Retina (tissue), 1 donor: Measurements from ENCODE around the gene SFPQ.
"Not testable (repeated sequence)": the region's sequence is repeated elsewhere in the genome, so short reads cannot be mapped to it uniquely, and the experiment has no call there.

Source experiments
- DNase-seq: peaks from one replicate; pipeline ENCODE4 v3.0.0-alpha.2; 2016

SFPQ gene

GRCh38 chr1:35192853-35193664, at the start of gene SFPQ:
TSS of gene SFPQ (minus strand) at chr1:35193145. CDS start at chr1:35193049, 96 bp downstream.
- peak; percentile 100 for DNase-seq

- not testable (repeated sequence) for DNase-seq
Observed at GRCh38 chr1:35236772-35237171, 43.8 kb upstream of the SFPQ start.

DNA sequence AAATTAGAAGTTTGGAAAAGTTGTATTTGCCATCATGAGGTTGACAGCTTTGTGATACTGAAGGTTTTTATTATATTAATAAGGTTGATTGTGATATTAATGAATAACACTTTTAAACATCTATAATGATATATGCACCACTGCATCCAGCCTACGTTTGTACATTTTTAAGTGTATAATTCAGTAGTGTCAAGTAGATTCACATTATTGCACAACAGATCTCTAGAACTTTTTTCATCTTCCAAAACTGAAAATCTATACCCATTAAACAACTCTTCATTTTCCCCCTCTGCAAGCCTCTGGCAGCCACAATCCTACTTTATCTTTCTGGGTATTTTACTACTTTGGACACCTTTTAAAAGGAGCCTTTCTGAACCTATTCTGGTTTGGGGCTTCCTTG, 38.3 kb upstream of the SFPQ start:
- no peak for DNase-seq

GRCh38 chr1:35229587-35230360, 36.8 kb upstream of the SFPQ start:
- DNase-seq = no peak

DNA sequence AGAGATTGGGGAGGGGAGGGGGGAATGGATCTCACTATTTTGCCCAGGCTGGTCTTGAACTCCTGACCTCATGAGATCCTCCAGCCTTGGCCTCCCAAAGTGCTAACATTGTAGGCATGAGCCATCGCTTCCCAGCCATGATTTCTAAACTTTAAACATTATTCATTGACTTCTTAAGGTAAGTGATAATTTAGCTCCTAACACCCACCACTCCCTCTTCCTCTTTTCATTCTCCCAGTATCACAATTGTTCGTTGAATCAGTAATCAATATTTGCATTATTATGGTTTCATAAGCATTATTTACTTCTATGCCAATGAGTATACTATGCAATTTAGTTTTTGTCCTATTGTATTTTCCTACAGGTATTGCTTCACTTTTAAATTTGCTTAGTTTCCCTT, 33.6 kb upstream of the SFPQ start:
- DNase-seq = no peak

DNA sequence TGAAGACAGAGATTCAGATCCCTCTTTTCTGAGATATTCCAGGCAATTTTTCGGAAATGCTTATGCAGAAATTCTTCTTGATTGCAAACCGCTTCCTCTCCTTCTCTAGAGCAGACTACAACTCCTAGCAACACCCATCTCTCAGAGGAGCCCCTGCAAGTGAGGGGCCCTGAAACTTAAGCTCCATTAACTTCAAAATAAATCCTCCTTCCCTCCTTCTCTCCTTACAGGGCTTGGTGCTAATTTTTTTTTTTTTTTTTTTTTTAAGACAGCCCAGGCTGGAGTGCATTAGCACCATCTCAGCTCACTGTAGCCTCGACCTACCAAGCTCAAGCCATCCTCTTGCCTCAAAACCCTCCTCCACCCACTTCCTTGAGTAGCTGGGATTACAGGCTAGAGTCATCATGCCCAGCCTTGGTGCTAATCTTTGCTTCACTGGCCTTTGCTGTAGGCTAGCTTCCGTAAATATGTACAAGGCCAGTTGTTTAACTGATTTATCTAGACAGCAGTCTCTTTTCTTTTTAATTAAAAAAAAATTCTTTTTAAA, 30.2 kb upstream of the SFPQ start:
- DNase-seq = no peak

DNA sequence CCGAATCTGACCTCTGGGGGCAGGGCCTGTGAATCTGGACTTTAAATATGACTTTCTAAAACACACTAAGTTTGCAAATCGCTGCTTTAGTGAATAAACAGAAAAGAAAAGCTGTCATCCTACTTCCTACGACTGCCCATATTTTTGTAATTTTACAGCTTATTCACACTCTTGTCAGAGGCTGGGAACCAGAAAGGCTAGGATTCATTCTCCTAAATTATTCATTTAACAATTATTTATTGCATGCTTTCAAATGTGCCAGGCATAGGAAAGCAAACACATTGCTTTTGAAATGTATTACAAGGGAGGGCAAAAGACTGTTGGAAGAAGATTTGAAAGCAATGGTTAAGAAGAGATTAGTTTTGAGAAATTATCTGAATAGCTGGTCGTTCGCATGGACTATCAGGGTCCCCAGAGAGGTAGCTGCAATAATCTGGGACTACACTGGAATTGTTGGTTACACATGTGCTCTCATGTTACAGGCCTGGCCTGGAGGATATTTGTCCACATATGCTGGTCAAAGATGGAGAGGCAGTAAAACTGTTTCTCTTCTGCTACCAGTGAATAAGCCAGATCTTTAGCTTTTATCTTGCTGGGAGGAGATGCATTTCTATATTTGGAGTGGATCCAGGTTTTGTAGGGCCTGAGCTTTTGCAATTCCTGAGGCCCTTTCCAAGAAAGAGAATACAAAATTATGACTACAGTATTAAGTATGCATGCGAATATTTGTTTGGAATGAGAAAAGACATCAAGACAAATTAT, 29.6 kb upstream of the SFPQ start:
- DNase-seq = no peak

- DNase-seq = no peak
Observed at GRCh38 chr1:35220976-35221375, 28.0 kb upstream of the SFPQ start.

- no peak for DNase-seq
Observed at GRCh38 chr1:35215346-35215745, 22.4 kb upstream of the SFPQ start.

GRCh38 chr1:35211120-35211414, 18.1 kb upstream of the SFPQ start:
- DNase-seq = no peak

- DNase-seq = peak; percentile 67
Observed at GRCh38 chr1:35210321-35211119, 17.6 kb upstream of the SFPQ start.

GRCh38 chr1:35203295-35203694, 10.3 kb upstream of the SFPQ start:
- no peak for DNase-seq

DNA sequence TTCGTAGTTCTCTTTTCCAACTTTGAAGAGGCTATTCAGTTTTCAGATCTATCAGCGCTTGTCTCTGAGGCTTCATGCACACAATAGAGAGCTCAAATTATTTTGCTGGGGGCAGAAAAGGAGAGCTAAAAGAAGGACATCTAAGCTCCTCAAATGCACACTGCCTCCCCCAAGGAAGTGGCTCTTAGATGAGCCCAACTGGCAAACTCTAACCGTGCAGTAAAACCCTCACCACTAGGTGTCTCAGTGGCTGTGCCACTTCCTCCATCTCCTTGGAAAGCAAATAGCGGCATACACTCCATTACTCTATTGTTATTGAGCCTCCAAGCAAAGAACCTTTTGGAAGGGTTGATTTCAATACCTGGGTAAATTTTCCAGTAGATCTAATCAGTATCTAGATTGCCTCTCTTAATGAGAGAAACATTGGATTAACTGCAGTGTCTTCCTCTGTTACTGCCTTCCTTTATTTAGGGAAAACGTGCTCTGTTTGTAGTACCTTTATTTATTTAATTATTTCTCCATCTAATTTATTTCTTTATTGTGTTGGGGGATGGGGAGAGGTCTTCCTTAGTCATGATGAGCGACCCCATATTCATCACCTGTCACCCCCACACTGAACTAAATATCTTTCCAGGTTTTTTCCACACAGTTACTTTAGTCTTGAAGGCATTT, 9.2 kb upstream of the SFPQ start:
- peak; percentile 79 for DNase-seq

DNA sequence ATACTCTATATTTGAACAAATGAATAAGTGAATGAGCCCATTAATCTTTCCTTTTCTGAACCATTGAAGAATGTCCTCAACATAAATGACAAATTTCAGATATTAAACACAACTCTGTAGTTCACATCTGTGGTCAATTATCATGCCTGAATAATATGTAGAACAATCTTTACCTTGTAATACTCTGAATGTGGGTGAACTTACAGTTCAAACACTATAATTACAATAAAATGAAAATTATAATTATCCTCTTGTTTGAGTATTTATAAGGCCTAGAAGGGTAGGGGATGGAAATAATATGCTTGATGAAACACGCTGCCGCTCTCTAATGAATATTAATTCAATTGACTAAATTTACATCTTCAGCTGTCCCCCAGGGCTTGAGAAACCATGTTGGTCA, 8.7 kb upstream of the SFPQ start:
- no peak for DNase-seq

GRCh38 chr1:35192056-35192852, 691 bp downstream of the SFPQ start:
- DNase-seq = peak; percentile 87

DNA sequence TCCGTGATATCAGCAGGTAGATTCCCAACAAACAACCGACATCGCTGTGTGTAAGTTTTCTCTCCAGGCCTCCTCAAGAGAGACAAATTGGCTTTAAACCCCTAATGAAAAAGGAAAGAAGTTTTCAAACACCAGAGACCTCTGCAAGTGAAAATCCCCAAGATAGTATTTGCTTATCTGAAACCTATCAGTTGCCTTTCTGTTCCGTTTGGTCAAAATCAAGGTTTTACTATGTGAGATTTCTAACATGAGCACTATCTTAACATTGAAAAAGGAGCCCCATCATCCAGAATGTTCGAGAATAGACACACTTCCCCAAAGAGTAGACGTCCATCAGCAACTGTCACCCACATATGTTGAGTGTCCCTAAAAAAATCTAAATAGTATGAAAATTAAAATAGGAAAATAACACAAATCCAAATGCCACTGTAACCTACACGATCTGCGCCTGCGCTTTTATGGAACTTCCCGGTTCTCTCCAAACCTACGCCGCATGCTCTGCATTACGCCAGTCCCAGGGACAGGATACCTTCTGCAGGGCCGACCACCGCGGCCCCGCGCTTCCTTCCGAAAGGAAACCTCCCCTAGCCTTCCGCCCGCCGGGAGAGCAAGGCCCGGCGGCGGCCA, 1.4 kb downstream of the SFPQ start:
- DNase-seq = no peak

DNA sequence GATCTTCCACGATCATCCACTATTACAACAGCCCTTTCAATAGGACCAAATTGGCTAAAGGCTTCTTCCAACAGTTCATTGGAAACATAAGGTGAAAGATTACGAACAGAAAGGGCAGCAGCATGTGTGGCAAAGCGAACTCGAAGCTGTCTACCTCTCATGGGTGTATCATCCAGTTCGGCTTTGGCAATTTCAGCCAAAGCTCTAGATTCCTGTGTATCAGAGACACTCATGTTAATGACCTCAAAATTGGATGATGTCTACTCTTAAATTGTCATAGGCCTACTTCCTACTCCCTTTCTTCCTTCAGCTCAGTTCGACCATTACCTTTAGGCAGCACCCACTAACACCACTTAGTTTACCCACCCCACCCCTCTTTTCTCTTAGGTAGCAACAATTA, 2.2 kb downstream of the SFPQ start:
- DNase-seq = no peak

DNA sequence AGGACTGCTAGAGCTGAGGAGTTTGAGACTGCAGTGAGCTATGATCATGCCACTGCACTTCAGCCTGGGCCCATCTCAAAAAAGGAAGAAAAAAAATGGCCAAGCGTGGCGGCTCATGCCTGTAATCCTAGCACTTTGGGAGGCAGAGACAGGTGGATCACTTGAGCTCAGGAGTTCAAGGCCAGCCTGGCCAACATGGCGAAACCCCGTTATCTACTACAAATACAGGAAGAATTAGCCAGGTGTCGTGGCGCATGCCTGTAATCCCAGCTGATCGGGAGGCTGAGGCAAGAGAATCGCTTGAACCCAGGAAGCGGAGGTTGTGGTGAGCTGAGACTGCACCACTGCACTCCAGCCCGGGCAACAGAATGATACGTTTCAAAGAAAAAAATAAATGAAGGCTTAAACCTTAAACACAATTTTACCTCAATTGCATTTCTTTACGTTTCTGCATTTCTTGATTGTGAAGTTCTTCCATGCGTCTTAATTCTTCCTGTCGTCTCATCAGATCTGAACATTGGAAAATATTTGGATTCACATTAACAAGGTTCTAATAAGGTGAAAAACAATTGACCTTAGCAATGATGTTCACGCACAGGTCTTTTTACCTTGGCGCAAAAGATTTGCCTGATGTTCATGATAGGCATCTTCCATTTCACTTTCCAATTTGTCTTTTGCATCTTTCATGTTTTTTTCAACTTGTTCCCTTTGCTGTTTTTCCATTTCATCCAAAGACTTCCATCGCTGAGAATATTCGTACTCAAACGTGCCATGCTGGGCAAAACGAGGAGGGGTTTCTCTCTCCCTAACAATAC, 4.2 kb downstream of the SFPQ start:
- DNase-seq = no peak

GRCh38 chr1:35187816-35188342, 5.1 kb downstream of the SFPQ start:
- no peak for DNase-seq
